H1 (cell line): Measurements from ENCODE around the gene IRF8. TPM values are rescaled to one million over a fixed set of nuclear protein-coding genes. Genes with fewer than 3 reads are reported as not detected.

ENCODE experiments used
- BRCA1 ChIP-seq: IDR thresholded peaks from 2 replicates; pipeline ENCODE4 v1.6.1; 2012; ENCODE audit warnings: low read depth, low read length, improper control_type of control experiment
- CBX8 ChIP-seq: fragments of 300-800, 300-1000 bp; sonication (generic); IDR thresholded peaks from 2 replicates; pipeline ENCODE4 v1.7.1; 2016; ENCODE audit warnings: low read depth, low read length, borderline replicate concordance
- EP300 ChIP-seq, 2 experiments: IDR thresholded peaks; 1 replicate in 1 of 2; 2 replicates in 1 of 2; pipeline ENCODE4 v1.6.1; 2011 to 2012; ENCODE audit warnings: low read depth in 2 of 2, low read length in 2 of 2, mild to moderate bottlenecking in 2 of 2, borderline replicate concordance in 1 of 2, inconsistent platforms in 1 of 2, moderate library complexity in 1 of 2
- JUN ChIP-seq: IDR thresholded peaks from 2 replicates; pipeline ENCODE4 v1.6.1; 2011; ENCODE audit warnings: low read depth, mild to moderate bottlenecking, improper control_type of control experiment, low read length
- POLR2A ChIP-seq, 2 experiments: IDR thresholded peaks; 1 replicate in 1 of 2; 2 replicates in 1 of 2; pipeline ENCODE4 v1.6.1; 2011; ENCODE audit warnings: low read depth in 2 of 2, low read length in 2 of 2, mild to moderate bottlenecking in 2 of 2; ENCODE audit errors: control extremely low read depth in 1 of 2
- RNF2 ChIP-seq: fragments of 200-900, 300-1000 bp; sonication (generic); IDR thresholded peaks from 2 replicates; pipeline ENCODE4 v1.7.1; 2016; ENCODE audit warnings: borderline replicate concordance, low read depth, mild to moderate bottlenecking, antibody characterized with exemption, low read length; ENCODE audit not compliant: poor library complexity, severe bottlenecking; ENCODE audit errors: missing control alignments
- RXRA ChIP-seq: IDR thresholded peaks from 2 replicates; pipeline ENCODE4 v1.6.1; 2011; ENCODE audit warnings: low read depth, mild to moderate bottlenecking, low read length, moderate library complexity; ENCODE audit not compliant: insufficient read depth
- SIN3A ChIP-seq, 2 experiments: IDR thresholded peaks in 1 of 2; conservative IDR thresholded peaks in 1 of 2; 2 replicates each; pipeline ENCODE4 v1.6.1; 2011 to 2012; ENCODE audit warnings: low read length in 2 of 2, improper control_type of control experiment in 1 of 2, low read depth in 1 of 2, mild to moderate bottlenecking in 1 of 2
- TAF1 ChIP-seq: IDR thresholded peaks from 2 replicates; pipeline ENCODE4 v1.6.1; 2011; ENCODE audit warnings: mild to moderate bottlenecking, low read depth, low read length
- TBP ChIP-seq: IDR thresholded peaks from 2 replicates; pipeline ENCODE4 v1.6.1; 2011; ENCODE audit warnings: low read depth, low read length, improper control_type of control experiment
- polyA plus RNA-seq, 7 experiments: library from polyadenylated mRNA; depleted of rRNA in 3 of 7; stranded (reverse) in 5 of 7; unstranded in 2 of 7; fragments of >200 nt in 5 of 7; fragments of 200-250 nt in 2 of 7; gene quantifications; 1 replicate in 5 of 7; 2 replicates in 1 of 7; 4 replicates in 1 of 7; pipeline versions ENCODE4 v1.2.1 to v1.2.3, GENCODE V29; 2011 to 2013; ENCODE audit warnings: missing spikeins in 2 of 7, mixed read lengths in 2 of 7
- total RNA-seq: library from RNA; stranded (reverse); fragmentation: NEBNext Ultra II Directional; extraction: Animal tissue kit (Norgen Biotek cat#: 25700); gene quantifications from 2 replicates; pipeline ENCODE4 v1.2.1, GENCODE V29; 2021

IRF8 gene
- total and polyA plus RNA-seq, 2 of the 8 experiments (the other 6 are each of a cell fraction or from before 2014, with no cell fraction given), result 0.35 to 2.0 TPM

- TF ChIP-seq CBX8 (no peak), JUN (no peak), TAF1 (no peak), POLR2A (IDR thresholded peaks at IDR 0.05; ENCODE audit: control extremely low read depth in 1 of 2, low read depth in 2 of 2, low read length in 2 of 2) (no peak), RXRA (no peak), EP300 (IDR thresholded peaks at IDR 0.05; ENCODE audit: borderline replicate concordance in 1 of 2, low read depth in 2 of 2, low read length in 2 of 2) (no peak), SIN3A (conservative IDR thresholded peaks at IDR 0.05 in 1 of 2, IDR thresholded peaks at IDR 0.05 in 1 of 2; ENCODE audit: low read depth in 1 of 2, low read length in 2 of 2) (no peak), TBP (no peak), BRCA1 (no peak), RNF2 (no peak)
Measured at GRCh38 chr16:85850344-85850880, 48.5 kb upstream of the IRF8 start (continued).
